Upper lobe of left lung (tissue), 4 donors: ENCODE results near the gene UBE2E2.

Experiments used
- EP300 ChIP-seq, 4 donors: sonication (generic); formaldehyde crosslinking; IDR thresholded peaks; one replicate each; pipeline ENCODE4 v1.5.1; 2017; ENCODE audit warnings: antibody characterized with exemption in 4 of 4, control low read depth in 2 of 4
- POLR2AphosphoS5 ChIP-seq, 2 donors: sonication (generic); formaldehyde crosslinking; IDR thresholded peaks; one replicate each; pipeline ENCODE4 v1.5.1; 2017; ENCODE audit warnings: antibody characterized with exemption in 2 of 2
- TF ChIP-seq, protein P1 (sequence below), 6 experiments: fragments of 450-650 bp in 4 of 6; fragments of 200-600 bp in 2 of 6; sonication (generic) in 2 of 6; IDR thresholded peaks; one replicate each; pipeline ENCODE4 v1.5.1; 2016 to 2019; ENCODE audit warnings: antibody characterized with exemption in 6 of 6

DNA sequence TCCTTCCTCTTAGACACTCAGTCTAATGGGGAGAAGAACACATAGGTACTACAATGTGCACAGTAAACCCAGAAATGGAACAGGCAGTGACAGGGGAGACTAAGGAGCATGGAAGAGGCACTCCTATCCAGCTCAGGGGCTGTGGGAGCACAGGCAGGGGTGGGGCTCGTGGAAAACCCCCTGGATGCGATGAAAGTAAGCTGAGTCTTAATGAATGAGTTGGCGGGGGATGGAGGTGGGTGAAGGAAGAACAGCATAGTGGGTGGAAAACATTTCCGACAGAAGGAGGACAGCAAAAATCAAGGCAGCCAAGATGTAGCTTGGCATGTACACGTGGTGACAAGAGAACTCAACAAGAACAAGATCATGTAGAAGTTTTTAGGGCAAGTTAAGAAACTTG is 33.6 kb upstream of the UBE2E2 start:
- TF ChIP-seq POLR2AphosphoS5 (IDR thresholded peaks at IDR 0.05) (no peak), EP300 (IDR thresholded peaks at IDR 0.05) (no peak)
- TF ChIP-seq, protein P1, sequence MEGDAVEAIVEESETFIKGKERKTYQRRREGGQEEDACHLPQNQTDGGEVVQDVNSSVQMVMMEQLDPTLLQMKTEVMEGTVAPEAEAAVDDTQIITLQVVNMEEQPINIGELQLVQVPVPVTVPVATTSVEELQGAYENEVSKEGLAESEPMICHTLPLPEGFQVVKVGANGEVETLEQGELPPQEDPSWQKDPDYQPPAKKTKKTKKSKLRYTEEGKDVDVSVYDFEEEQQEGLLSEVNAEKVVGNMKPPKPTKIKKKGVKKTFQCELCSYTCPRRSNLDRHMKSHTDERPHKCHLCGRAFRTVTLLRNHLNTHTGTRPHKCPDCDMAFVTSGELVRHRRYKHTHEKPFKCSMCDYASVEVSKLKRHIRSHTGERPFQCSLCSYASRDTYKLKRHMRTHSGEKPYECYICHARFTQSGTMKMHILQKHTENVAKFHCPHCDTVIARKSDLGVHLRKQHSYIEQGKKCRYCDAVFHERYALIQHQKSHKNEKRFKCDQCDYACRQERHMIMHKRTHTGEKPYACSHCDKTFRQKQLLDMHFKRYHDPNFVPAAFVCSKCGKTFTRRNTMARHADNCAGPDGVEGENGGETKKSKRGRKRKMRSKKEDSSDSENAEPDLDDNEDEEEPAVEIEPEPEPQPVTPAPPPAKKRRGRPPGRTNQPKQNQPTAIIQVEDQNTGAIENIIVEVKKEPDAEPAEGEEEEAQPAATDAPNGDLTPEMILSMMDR (IDR thresholded peaks at IDR 0.05) = no peak
